Iris pigment epithelial cell (primary cell): ENCODE data around the gene OLFML2B.
"Not testable (repeated sequence)": the region's sequence is repeated elsewhere in the genome, so short reads cannot be mapped to it uniquely, and the experiment has no call there.

Experiments
- DNase-seq: peaks from one replicate; pipeline ENCODE4 v3.0.0-alpha.2; 2011; ENCODE audit warnings: low read depth

The OLFML2B gene

DNA sequence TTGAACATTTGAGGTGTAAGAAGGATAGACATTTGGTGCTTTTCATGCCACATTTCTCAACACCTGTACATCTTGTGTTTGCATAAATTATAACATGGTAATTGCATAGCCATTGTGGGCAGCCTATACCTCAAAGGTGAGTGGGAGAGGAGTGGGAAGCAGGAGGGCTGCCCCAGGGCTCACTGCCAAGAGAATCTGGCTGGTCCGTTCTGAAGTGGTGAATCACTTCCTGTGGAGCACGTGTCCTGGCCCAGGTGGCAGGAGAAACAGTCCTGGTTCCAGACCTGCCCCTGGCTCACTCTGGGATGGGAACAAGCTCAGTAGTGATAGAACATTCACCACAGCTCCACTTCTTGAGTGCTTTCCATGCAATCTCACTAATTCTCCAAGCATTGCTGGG is 11.6 kb upstream of the OLFML2B start:
- DNase-seq = peak; percentile 27

DNA sequence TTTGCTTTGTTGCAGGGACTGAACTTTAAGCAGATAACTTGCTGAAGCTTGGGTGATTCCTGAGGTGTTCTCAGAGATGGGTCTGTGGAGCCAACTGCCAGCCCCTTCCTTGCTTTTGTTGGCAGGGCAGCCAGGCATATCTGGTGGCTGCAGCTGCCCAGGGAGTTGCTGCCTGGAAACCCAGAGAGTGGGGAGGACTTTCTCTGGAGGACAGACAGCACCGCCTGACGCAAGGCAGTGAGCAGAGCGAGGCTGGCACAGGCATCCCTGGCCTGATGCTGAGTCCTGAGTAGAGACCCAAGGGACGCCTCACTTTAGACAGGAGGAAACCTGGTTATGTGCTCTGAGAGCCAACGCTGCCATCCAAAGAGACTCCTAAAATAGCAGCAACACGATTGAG is 9.8 kb upstream of the OLFML2B start:
- no peak for DNase-seq

DNA sequence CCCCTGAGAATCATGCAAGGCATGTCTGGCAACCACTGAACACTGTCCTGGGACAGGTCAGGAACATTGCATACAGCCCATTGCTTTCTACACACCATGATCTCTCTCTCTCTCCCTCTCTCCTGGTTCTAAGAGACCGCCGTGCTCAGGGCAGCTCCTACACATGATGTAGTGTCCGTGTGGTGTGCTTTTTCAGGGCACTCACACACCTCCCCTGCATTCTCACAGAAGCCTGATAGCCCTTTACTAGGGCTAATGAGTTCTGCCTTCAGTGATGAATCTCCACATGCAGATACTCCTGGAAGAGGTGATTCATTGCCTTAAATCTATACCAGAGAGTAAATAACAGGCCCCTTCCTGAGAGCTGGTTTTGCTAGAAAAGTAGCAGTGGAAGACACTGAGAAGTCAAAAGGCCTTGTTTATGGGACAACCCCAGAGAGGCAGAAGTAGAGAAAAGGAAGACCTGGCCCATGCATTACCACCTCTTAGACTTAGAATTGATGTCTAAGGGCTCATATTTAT is 7.2 kb upstream of the OLFML2B start:
- no peak for DNase-seq

DNA sequence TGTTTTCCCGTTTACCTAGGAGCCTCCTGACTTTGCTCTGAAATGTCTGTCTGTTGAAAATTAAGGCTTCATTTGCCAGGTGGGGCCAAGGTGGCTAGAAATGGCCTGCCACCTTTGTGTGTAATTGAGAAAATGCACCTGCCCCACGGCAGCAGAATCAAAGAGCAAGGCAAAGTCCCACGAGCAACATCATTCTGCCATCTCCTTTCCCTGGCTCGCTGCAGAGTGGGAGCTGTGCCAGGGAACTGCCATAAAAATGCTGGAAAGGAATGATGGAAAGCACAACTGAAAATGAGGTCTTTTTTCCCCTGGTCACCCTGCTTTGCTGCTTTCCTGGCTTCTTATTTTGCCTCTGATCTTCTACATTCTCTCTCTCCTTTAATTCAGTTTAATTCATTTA is 5.5 kb upstream of the OLFML2B start:
- no peak for DNase-seq

DNA sequence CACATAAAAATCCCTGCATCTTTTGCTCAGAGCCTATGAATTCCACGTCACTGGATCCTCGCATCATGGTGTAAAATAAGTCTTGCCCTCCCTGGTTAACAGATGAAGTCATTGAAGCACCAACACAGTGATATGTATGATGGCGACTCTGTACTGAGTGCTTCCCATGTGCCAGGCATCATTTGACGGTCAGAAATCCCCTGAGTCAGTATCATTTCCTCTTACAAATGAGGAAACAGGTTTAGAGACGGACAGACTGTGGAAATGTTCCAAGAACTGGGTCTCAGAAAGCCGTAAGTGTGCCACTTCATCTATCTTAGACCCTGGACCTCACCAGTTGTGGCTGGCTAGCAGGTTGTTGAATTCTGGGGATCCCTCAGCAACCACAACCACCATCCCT is 5.1 kb upstream of the OLFML2B start:
- no peak for DNase-seq

DNA sequence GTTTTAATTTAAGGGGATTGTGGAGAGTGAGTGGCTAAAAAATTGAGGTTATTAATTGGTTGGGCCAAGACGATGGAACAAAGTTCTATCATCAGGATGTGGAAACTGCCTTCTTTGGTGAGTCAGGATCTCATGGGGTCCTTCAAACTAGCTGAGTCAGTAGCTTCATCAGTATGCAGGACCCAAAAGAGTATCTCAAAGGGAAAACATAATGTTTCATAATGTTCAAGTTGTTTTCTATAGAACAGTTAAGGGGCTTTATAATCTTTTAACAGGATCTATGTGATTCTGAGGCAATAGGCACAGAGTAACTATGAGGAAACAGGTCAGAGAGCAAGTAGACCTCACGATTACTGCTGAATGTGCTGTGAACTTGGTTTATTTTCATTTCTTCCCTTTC is 3.2 kb upstream of the OLFML2B start:
- peak; percentile 67 for DNase-seq

DNA sequence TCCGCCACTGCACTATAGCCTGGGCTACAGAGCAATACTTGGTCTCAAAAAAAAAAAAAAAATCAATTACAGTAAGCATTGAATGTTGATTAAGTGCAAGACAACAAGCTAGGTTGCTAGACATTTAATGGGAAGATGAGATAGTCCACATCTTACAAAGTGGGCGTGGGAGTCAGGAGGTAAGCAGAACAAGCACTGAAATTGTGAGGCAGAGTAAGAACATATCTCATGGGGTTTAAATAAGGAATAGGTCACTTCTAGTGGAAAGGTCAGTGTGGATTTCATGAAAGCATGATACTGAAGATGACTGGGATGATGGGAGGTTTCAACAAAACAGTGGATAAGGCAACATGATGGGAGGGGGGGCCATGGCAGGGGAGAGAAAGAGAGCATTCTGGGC is 1.9 kb upstream of the OLFML2B start:
- no peak for DNase-seq

DNA sequence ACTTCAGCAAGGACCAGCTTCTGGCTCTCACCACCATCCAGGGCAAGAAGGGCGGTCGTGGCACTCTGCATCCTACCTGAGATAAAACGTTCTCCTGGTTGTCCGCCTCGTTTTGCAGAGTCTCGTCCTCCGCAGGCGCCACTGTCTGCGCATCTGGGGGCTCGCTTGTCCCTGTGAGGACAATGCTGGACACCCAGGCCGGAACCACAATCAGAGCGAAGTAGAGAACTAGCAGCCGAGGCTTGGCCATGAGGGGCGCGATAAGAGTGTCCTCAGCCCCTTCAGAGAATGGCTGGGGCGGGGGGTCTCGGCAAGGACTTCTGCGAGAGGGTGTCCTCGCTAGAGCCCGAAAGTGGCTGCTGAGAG is 505 bp downstream of the OLFML2B start:
- no peak for DNase-seq

DNA sequence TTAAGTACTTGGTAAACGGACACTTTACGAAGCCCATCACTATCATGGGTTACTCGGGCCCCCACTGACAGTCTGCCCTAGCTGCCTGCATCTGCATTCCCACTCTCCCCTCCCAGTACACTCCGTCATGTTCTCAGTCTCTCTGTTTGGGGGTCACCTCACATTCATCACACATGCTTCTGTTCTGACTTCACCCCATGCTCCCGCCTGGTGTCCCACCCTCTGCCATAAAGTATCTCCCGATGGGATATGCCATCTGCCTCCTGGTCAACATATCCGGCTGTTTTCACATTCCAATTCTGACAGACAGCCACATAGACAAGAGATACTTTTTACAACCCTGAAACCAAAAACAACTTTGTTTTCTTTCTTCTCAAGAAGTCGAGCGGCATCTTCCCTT is 1.0 kb downstream of the OLFML2B start:
- no peak for DNase-seq

DNA sequence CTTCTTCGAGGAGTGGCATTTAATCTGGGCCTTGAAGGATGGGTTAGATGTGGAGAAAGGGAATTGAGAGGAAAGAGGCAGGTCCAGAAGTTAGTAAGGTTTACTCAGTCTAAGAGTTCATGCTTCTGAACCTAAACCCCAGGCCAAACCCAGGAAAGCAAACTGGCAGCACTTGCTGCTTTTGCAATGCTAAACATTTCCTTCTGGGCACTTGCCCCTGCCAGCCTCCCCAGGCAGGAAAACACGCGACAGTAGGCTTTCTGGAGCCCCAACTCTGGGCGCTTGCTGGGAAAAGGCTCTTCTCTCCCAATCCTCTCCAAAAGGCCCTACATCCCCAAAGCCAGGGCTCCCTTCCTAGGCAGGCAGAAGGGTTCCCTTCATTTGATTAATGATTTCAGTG is 2.5 kb downstream of the OLFML2B start:
- DNase-seq = no peak

DNA sequence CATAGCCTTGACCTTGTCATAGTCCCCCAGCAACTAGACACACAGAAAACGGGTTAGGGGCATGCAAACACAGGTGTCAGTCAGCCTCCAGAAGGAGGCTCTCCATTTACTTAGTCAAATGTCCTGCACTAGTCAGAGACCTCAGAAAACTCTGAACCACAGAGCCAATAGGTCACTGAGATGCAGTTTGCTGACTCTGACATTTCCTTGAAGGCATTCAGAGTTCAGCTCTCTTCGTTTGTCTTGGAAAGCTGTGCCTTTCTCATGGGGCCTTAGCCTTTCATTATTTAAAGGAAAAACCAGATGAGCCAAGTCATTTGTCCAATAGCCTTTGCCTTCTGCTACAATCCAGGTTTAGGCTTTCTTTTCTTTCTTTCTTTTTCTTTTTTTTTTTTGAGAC is 3.5 kb downstream of the OLFML2B start:
- no peak for DNase-seq

DNA sequence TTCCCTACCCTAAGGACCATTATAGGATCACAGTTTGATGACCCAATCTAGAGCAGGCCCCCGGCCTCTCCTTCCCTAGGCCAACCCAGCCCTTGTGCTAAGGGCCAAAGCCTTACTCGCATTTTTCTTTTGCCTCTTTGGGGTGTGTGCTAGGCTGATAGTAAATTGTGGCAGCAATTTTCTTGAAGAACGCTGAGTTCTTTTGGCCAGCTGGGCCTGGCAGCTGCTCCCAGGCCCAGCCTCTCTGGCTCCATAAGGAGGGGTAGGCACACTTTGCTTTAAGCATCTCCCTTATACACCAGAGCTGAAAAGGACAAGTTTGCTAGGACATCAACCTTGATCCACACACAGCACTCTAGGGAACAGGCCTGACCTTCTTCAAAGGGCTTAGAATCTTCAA is 4.2 kb downstream of the OLFML2B start:
- no peak for DNase-seq

DNA sequence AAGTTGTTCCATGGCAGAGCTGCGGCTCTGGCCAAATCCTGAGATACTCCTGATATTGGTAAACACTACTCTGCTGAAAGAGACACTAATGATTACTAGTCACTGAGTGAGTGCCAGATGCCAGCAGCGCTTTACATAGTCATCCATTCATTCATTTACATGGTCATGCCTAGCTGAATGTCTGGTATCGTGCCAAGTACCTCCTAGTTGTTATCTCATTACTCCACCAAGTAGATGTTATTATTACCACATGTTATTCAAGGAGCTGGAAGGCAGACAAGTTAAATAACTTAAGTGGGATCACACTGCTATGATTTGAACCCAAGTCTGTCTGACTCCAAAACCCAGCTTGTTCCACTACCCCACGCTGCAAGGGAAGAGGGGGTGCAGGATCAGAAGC is 4.7 kb downstream of the OLFML2B start:
- peak; percentile 77 for DNase-seq

DNA sequence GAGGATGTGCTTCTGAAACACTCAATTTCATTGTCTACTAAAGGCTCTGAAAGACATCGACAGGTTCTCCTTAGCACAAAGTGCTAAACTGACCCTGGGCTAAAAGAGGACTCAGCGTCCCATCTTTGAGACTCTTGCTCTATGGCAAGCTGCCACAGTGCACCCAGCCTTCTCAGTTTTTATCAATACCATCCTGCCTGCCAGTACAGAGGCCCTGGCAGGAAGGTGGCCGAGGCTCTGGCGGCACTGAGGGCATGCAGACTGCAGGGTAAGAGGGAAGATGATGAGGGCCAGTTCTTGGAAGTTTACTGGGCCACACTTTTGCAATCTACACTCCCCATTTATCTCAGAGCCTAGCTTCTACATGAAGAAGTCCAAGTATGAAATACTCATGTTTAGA is 5.3 kb downstream of the OLFML2B start:
- no peak for DNase-seq

DNA sequence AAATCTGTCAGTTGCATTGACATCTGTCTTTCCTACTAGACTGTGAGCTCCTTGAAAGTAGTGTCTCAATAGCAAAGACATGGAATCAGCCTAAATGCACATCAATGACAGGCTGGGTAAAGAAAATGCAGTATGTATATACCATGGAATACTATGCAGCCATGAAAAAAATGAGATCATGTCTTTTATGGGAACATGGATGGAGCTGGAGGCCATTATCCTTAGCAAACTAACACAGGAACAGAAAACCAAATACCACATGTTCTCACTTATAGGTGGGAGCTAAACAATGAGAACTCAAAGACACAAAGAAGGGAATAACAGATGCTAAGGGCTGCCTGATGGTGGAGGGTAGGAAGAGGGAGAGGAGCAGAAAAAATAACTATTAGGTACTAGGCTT is 5.9 kb downstream of the OLFML2B start:
- DNase-seq = not testable (repeated sequence)

DNA sequence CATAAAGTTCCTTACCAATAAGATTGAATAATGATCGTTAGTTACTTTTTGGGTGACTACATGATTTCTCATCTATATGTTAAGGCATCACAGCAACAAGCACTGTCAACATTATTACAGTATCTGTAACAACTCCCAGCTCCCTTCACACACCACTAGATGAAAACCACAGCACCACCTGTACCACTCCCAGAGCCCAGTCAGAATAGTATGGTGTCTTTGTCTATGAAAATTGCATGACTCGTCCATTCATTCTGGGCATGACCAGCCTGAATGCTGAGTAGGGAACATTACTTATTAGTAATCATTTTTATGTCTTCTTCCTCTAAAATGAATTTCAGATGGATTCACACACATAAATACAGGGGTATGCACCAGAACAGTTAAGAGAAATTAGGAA is 7.0 kb downstream of the OLFML2B start:
- no peak for DNase-seq

DNA sequence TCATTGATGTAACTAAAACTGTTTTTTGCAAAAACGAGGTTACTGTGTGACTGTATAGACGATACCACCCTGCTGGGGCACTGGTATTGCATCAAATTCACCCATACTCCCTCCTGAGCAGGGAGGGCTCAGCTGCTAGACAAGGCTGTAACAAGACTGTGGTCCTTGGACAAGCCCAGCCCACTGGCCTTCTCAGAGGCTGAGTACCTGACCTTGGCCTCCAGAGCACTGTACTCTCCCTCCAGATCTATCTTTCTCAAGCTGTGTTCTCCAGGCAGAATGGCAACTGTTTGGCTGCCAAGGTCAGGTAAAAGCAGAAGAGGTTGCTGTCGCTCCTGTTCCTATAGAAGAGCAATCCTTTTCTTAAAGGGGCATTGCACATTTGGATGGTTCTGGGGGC is 8.5 kb downstream of the OLFML2B start:
- no peak for DNase-seq

DNA sequence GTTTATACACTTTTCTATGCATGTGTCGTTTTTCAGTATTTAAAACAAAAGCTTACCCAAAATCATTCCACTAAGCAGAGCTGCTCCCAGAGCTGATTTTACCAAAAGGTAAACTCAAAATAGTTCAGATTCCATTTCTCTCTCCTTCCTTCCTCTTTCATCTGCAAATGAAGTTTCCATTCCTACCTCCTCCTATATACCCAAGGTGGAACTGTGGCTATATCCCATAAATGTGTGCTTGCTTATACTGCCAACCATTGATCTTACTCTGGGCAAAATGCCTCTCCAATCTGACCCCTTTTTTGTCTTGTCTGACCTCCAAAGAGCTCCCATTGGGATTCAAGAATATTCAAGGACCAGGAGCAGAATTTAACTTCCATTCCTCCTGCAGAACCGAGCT is 9.5 kb downstream of the OLFML2B start:
- no peak for DNase-seq

DNA sequence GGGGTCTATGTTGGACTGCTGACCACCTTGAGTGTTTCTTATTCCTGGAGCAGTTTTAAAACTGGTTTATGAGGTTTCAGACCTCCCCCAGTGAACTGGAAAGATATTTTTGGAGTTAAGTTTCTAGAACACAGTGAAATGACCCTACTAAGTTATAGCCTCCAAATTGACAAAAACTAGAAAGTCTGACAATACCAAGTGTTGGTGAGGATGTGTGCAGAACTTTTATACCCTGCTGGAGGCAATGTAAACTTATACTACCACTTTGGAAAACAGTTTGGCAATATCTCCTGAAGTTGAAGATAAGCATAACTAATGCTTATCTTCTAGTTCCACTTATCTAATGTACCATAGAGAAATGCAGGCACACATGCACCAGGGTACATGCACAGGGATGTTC is 10.4 kb downstream of the OLFML2B start:
- no peak for DNase-seq

DNA sequence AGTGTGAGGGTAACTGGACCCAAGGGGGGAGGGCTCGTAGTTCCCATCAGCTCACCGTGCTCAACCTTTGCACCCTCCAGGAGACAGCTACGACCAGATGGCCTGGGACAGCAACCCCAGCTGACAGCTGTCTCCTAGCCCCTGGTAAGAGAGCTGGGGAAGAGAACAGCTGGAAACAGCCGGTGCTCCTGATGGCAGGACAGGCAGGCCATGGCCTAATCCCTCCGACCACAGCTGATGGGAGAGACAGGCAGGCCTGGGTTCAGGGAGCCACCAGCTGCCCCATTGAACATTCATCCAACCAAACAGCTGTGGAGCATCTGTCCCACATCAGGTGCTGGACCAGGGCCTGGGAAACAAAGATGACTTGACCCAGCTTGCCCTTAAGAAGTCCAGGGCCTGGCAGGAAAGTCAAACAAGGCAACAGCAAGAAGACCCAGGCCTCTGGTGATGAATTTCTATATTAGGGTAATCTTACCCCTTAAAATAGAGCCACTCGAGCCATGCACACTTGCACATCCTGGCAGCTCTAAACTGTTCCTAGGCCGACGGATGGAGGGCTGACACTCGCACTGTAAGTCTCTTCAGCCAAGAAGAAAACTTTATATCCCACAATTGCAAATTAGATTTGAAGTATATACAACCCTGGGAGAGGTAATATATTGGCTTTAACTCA is 12.2 kb downstream of the OLFML2B start:
- no peak for DNase-seq

DNA sequence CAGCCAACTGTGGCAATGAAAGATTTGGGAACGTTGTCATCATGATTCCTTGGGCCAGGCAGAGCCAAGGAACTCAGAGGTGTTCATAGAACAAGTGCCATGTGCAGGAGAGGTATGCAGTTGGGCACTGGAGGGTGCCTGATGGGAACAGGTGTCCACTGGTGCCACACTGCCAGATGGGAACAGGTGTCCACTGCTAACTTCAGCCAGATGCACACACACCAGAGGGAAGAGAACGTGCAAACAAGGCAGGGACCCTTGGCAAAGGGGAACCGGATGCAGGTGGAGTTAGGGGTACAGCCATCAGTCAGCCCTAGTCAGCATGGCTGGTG is 13.5 kb downstream of the OLFML2B start:
- no peak for DNase-seq

DNA sequence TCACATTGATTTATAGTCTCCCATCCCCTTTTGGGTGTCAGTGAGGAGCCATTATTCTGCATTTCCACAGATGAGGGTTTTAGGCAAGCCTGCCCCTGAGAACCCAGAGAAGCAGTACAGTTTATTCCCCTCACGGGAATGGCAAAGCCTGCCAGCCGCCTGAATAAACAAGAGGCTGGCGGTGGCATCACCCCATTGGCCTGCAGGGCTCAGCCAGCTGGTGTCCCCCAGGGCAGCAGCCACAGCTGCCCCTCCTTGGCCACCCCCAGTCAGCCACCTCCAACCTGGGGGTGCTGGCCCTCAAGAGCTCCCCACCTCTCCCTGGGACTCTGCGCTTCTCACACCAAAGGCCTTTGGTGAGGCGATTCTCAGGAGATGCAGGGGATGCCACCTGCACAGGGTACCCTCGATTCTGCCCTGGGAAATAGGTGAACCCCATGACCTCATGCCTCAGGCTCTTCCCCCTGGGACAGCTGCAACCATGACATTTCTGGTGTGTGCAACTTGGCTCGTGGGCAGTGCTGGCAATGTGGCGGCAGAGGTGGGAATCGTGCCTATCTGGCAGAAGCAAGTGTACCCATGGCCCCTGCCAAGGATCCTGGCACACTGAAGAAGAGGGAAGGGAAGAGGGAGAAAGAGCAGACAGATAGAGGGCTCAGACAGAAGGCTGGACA is 14.0 kb downstream of the OLFML2B start:
- DNase-seq = no peak

DNA sequence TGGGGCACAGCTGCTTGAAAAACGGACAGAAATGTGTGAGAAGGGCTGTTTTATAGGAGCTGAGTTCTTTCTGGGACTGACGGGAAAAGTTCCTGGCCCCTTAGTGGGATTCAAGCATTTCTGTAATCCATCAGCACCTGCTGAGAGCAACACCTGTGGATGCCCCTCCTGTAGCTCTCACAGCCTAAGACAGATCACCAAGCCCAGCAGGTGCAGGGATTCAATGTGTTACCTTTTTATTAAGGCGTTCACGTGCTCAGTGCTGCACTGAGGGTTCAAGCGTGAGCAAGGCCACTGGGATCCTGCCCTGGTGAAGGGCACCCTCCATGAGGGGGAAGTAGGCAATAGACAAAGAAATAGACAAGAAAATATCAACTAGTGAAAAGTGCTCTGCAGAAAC is 14.9 kb downstream of the OLFML2B start:
- no peak for DNase-seq

DNA sequence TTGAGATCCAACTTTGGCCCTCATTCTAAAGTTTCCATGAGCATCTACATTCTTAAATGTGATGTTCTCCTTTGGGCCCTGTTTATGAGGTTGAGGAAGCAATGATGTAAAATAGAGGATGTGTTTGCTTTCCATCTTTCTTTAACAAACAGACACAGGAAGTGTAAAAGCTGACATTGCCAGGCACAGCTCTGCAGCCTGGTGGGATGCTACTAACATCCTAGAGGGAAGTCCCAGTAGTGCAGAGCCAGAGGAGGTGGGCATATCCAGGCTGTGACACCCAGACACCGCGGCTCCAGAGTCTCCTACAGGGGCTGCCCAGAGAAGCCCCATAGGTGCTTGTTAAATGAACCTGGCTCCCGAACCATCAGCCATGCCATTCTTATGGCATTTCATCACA is 16.2 kb downstream of the OLFML2B start:
- DNase-seq = no peak
